LNCAP (cell line): ENCODE results near the gene GPRC5C.

Experiments used
- TF ChIP-seq, protein P1 (sequence below): fragments of 450-650 bp; IDR thresholded peaks from 2 replicates; pipeline ENCODE4 v1.5.1; 2017; ENCODE audit warnings: mild to moderate bottlenecking

The GPRC5C gene

DNA sequence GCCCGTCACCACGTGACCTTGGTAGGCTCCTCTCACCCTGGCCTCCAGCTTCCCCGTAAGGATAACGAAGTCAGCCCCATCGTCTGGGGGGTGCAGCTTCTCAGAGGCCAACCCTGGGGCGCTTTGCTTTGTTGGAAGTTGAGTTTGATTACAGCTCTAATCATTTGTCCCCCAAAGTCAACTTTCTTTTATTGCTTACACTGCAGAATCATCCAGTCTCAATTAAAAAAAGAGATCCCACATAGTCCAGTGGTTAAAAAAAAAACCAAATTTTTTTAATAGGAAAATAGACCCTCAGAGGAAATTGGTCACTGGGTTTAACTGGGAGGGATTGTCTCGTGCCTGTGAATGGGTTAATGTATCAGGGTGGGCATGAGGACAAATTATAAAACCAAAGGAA is 7.8 kb upstream of the GPRC5C start:
- TF ChIP-seq, protein P1, sequence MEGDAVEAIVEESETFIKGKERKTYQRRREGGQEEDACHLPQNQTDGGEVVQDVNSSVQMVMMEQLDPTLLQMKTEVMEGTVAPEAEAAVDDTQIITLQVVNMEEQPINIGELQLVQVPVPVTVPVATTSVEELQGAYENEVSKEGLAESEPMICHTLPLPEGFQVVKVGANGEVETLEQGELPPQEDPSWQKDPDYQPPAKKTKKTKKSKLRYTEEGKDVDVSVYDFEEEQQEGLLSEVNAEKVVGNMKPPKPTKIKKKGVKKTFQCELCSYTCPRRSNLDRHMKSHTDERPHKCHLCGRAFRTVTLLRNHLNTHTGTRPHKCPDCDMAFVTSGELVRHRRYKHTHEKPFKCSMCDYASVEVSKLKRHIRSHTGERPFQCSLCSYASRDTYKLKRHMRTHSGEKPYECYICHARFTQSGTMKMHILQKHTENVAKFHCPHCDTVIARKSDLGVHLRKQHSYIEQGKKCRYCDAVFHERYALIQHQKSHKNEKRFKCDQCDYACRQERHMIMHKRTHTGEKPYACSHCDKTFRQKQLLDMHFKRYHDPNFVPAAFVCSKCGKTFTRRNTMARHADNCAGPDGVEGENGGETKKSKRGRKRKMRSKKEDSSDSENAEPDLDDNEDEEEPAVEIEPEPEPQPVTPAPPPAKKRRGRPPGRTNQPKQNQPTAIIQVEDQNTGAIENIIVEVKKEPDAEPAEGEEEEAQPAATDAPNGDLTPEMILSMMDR: no peak

DNA sequence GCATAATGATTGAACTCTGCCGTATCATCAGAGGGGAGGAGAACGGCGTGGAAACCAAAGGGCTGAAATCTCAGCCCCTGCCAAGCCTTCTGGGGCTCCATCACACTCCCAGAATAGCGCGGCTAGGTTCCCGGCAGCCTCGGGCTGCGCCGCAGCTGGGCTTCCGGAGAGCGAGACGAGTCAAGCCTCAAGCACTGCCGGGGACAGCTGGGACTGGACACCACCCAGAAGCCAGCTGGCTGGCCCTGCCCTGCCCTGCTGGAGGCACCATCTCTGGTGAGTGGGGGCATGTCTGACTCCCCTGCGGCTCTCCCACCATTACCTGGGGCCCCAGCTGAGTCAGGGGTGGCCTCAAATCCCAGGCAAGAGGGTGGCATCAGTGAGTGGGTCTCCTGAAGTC is 7.2 kb upstream of the GPRC5C start:
- TF ChIP-seq, protein P1: no peak

DNA sequence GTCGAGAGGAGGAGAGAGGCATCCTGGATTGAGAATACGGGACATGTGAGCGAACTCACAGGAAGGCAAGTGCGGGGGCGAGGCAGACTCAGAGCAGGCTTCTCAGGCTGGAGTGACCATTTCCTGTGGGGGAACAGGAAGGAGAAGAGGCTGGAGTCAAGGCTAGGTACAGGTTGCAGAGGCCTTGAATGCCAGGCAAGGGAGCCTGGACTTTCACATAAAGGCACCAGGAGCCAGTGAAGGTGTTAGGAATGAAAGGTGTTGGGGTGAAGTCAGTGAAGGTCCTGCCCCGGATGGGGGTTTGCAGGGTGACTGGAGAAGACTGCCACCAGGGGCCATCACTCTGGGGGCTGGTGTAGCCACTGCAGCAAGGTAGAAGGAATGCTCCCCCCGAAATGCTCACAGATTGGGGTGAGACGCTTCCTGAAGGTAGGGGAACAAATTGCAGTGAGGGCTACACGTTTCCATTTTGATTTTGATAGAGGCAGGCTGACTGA is 5.3 kb upstream of the GPRC5C start:
- TF ChIP-seq, protein P1: no peak

DNA sequence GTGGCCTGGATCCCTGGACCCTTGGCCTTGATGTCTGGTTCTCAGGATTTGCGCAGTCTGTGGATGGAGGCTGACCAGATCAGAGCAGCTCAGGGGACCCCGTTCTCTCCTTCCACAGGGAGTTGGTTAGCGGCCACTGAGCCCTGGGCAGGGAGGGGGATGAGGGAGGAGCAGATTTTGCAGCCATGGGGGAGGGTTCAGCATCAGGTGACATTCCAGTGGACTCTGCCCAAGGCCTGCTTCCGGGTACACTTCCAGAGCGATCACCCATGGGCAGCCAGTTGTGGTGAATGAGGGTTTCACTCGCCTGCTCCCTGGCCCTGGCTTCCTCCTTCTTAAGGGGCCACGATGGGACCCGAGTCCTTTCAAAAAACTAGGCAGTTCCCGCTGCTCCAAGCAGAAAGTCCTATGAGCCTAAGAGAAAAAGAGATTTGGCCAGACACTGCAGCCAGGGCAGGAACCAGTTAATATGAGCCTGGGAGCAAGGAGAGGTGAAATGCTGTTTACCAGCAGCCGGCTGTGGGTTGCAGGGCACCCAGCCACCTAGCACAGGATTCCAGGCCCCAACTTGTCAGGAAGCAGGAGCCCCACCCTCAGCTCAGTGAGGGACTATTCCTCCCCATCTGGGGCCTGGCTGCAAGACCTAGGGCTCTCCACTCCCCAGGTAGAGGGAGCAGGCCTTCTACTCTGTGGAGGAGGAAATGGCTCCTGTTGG is 4.7 kb upstream of the GPRC5C start:
- TF ChIP-seq, protein P1: no peak

DNA sequence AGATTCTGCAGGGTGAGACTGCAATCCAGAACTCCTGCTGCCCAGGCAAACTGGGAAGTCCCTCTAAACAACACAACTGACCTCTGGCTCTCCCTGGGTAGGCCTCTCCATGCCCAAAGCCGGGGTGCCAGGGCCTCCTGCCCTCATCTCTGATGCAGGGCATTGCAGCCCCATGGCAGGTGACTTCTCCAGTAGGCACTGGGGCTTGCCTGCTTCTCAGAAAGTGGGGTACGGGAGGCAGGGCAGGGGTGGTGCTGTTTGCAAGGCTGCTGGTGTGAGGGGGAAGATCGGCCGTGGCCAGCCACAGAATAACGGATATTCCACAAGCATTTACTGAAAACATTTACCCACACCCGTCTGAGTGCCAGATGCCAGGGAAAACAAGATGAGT is 4.1 kb upstream of the GPRC5C start:
- TF ChIP-seq, protein P1: no peak

DNA sequence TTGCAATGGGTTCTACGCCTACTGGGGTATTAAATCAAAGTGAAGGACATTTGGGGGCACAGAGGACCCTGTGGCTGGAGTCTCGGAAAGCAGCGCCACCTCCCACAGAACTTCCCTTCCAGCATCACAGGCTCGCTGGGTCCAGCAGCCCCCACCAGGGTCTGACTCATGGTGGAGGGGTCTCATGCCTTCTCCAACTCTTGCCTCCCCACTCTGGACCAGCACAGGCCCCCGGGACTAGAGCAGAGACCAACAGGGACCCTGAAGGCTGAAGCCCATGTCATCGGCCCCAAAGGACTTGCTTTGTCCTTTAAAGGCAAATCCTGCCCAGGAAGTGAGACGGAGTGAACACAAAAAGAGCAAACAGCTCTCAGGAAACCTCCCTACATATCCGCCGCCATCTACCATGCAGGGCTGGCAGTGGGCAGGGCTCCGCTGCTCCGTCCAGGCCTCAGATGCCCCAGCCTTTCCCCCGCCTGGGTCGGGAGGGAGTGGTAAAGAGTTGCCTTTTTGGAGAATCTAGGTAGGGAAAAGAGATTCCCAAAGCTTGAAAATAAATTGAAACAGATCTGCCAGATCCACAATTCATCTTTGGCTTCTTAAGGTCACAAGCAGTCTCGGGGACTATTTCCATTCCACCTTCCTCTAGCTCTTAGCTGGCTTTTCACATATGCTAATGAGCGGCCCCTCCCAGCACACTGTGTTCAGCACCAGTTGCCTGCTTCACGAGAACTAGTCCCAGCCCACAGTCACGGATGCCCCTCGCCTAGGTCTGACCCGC is 2.1 kb upstream of the GPRC5C start:
- TF ChIP-seq, protein P1: no peak

DNA sequence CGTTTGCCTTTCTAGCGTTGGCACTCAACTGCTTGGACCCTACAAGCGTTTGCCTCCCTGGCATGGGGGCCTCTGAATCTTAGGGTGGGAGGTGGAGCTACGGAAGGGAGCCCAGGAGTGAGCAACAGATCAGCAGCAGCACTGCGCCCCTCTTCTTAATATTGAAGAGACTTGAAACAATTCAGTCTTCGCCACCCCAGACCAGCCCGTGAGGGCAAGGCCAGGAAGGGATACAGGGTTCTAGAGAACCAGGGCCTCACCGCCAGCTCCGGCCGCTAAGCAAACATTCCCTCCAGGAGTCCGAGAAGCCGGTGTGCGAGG is 1.5 kb upstream of the GPRC5C start:
- TF ChIP-seq, protein P1: no peak
